ENCODE results near the gene C5AR1.
A peak's percentile ranks its signal among the peaks of the same experiment; 100 is the strongest.
"Not testable (repeated sequence)": the region's sequence is repeated elsewhere in the genome, so short reads cannot be mapped to it uniquely, and the experiment has no call there.

Gene C5AR1

GRCh38 chr19:47309608-47310007, at the start of gene C5AR1:
C5AR1 (plus strand) TSS chr19:47309861; CDS start chr19:47309896, 35 bp downstream.
- DNase-seq (ENCODE audit: low read depth in 2 of 2), result no peak

DNA sequence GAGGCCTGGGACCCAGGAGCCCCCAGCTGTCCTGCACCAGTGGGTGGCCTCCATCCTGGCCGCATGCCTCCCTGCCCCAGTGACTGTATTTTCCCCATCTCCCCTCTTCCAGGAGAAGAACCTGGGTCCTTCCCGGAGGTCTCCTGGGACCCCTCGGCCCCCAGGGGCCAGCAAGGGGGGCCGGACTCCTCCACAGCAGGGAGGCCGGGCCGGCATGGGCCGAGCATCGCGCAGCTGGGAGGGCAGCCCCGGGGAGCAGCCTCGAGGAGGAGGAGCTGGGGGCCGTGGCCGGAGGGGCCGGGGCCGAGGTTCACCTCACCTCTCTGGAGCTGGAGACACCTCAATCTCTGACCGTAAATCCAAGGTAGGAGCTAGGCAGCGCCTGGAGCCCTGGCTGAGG, 49.2 kb upstream of the C5AR1 start:
- DNase-seq (ENCODE audit: low read depth in 2 of 2), result no peak

DNA sequence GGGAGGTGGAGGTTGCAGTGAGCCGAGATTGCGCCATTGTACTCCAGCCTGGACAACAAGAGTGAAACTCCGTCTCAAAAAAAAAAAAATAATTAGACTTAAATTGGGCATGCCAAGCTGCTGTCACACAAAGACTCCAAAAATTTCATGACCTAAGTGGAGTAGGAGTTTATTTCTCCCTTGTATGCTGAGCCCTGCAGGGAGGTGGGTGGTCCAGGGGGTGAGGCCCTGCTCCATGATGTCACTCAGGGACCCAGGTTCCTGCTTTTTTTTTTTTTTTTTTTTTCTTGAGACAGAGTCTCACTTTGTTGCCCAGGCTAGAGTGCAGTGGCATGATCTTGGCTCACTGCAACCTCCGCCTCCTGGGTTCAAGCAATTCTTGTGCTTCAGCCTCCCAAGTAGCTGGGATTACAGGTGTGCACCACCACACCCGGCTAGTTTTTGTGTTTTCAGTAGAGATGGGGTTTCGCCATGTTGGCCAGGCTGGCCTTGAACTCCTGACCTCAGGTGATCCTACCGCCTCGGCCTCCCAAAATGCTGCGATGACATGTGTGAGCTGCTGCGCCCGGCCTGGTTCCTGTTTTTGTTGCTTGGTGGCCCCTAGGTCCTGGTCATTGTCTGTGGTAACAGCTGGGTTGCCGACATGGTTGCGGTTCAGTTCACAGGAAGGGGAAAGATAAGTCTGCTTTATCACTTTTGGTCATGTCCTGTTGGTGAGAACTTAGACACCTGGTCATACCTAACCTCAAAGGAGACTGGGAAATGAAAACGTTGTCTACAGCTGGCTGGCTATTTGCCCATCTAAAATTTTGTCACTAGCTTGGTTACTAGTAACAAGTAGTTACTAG, 47.5 kb upstream of the C5AR1 start:
- not testable (repeated sequence) for DNase-seq (ENCODE audit: low read depth in 2 of 2)

DNA sequence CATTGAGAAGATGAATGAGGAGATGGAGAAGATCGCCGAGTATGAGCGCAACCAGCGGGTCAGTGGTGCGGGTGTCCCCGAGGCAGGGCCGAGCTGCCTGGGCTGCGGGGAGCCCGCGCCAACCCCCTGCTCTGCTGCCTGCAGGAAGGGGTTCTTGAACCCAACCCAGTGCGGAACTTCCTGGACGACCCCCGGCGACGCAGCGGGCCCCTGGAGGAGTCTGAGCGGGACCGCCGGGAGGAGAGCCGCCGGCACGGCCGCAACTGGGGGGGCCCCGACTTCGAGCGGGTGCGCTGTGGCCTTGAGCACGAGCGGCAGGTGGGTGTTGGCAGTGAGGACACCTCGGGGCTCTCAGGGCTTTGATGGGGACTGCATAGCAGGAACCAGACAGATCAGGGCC, 45.0 kb upstream of the C5AR1 start:
- no peak for DNase-seq (ENCODE audit: low read depth in 2 of 2)

DNA sequence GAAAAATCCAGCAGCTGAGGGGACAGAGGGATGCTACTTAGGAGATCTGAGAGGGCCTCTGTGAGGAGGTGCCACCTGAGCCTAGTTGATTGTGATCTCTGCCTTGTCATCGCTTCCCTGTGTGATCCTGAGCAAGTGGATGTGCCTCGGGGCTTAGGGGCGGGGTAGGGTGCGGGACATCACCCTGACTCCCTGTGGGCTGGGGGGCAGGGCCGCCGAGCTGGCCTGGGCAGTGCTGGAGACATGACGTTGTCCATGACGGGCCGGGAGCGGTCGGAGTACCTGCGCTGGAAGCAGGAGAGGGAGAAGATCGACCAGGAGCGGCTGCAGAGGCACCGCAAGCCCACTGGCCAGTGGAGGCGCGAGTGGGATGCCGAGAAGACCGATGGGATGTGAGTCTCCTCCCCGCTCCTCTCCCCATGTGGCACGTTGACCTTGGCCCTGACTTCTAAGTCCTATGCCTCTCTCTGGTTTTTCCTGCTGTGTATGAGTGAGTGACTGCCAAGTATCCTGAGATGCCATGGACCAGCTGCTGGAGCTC, 43.2 kb upstream of the C5AR1 start:
- DNase-seq (ENCODE audit: low read depth in 2 of 2), result no peak

DNA sequence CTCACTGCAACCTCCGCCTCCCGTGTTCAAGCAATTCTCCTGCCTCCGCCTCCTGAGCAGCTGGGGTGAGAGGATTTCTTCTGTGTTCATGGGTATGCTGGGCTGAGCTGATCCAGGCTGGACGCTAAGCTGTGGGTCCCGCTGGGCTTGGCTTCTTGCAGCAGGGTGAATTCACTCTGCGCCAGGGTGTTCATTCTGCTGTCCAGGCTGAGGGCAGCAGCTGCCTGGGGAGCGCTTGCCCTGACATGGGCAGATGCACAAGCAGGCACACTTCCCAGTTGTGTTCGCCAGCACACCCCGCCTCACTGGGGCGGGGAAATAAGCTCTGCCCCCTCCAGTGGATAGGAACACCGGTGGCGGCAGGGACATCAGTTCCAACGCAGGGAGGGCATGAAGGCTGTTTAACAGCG, 42.3 kb upstream of the C5AR1 start:
- no peak for DNase-seq (ENCODE audit: low read depth in 2 of 2)

- no peak for DNase-seq (ENCODE audit: low read depth in 2 of 2)
Measured at GRCh38 chr19:47268028-47268427, 41.6 kb upstream of the C5AR1 start.

- no peak for DNase-seq (ENCODE audit: low read depth in 2 of 2)
Measured at GRCh38 chr19:47269596-47269995, 40.1 kb upstream of the C5AR1 start.

GRCh38 chr19:47270408-47270807, 39.3 kb upstream of the C5AR1 start:
- DNase-seq (ENCODE audit: low read depth in 2 of 2), result no peak

GRCh38 chr19:47271949-47272348, 37.7 kb upstream of the C5AR1 start:
- no peak for DNase-seq (ENCODE audit: low read depth in 2 of 2)

DNA sequence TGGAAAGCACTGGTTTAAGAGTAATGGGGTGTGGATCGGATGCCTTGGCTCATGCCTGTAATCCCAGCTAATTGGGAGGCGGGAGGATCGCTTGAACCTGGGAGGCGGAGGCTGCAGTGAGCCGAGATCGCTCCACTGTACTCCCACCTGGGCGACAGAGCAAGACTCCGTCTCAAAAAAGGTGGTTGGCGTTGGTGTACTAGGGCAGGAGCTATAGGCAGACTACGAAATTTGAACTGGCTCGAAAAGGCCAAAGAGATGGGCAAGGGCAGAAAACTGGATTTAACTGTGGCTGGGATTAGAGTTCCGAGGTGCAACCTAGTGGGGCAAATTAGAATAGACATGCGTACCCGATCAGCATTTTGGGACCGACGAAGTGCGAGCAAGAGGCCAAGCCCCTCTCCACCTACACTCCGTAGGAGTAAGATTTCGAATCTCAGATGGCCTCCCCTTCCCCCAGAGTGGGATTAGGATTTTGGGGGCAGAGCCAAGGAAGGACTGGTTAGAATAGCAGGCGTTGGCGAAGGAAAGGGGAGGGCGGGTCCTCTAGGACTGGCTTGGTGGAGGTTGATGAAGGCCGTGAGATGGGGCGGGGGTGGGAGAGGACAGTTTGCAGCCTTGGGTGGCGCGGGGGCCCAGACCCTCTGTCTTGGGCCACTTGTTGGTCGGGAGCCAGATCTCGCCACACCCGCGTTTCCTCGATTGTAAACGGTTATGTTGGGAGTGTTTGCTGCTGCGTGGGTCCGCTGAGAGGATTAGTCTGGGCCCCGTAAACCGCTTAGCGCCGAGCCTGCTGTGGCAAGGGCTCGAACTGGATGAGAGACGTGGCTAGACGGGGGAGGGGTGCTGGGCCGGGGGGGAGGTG, 37.0 kb upstream of the C5AR1 start:
- peak; percentile 35 to 53 for DNase-seq (ENCODE audit: low read depth in 2 of 2)

DNA sequence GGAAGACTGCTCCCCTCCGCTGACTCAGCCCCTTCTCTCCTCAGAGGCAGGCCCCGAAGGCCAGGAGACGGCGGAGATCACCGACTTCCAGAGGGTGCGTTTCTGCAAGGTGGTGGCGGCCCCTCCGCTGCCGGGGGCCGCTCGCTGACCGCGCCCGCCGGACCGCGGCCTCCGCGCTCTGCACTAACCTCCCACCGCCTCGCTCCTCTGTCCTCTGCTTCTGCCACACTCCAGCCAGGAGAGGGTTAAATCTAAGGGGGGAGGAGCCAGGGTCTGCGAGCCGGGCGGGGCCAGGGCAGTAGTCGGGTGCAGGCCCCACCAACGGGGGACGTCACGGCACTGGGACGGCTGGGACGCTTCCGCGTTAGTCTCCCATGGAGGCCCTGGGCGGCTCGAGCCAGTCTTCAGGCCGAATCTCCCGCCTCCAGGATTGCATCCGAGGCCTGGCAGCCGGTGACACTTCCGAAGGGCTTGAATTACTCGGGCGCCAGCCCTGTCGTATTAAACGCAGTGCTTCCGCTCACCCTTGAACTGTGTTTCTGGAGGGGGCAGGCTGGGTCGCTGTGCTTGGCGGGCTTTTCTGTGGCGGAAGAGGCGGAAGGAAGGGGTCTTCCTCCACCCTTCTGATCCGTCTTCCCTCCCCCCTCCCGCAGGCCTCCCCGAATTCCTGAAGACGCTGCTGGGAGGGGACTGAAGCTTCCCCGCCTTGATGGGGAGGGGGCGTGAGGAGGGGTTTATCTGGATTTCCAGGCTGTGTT, 36.2 kb upstream of the C5AR1 start:
- DNase-seq (ENCODE audit: low read depth in 2 of 2), result peak; percentile 81 to 86

GRCh38 chr19:47274071-47274890, 35.4 kb upstream of the C5AR1 start, which contains the start of gene INAFM1:
INAFM1 (plus strand) TSS chr19:47274885; CDS start chr19:47274920, 35 bp downstream.
- DNase-seq (ENCODE audit: low read depth in 2 of 2), result peak; percentile 98 to 99

- no peak for DNase-seq (ENCODE audit: low read depth in 2 of 2)
Measured at GRCh38 chr19:47274891-47275761, 34.5 kb upstream of the C5AR1 start.

DNA sequence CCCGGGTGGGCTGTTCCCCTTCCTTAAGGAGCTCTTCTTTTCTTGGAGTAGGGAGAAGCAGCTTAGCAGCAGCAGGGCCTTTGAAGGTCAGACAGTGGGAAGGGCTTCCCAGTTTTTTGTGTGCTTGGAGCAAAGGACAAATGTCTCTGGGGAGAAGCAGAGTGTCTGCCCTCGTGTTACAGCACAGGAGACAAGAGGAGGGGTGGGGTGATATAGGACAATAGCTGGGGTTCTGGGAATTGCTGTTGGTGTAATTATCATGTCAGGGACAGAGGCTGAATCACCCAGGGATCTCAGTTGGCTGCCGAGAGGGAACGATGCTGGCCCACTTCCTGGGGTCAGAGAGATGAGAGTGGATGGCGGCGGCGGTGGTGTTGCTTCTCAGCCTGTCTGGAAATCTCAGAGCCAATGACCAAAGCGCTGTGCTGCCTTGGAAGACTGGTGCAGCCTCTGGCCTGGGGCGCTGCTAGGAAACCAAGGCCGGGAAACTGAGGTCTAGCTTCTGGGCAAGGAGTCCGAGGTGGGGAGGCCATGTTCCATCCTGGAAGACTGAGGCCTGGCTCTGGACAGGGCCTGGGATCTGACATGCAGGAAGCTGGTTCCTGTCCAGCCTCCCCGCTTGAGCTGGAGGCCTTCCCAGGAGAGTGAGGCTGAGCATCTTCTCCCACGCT, 33.7 kb upstream of the C5AR1 start:
- DNase-seq (ENCODE audit: low read depth in 2 of 2), result no peak

DNA sequence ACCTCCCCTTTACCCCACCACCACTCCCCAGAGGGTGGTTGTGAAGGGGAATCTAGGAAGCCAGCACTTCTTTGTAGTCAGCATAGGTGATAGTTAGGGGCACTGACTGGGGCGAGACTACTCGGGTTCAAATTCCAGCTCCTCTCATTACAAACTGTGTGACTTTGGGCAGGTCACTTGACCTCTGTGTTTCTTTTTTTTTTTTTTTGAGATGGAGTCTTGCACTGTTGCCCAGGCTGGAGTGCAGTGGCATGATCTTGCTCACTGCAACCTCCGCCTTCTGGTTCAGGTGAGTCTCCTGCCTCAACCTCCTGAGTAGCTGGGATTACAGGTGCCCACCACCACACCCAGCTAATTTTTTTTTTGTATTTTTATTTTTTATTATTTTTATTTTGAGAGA, 33.1 kb upstream of the C5AR1 start:
- not testable (repeated sequence) for DNase-seq (ENCODE audit: low read depth in 2 of 2)

DNA sequence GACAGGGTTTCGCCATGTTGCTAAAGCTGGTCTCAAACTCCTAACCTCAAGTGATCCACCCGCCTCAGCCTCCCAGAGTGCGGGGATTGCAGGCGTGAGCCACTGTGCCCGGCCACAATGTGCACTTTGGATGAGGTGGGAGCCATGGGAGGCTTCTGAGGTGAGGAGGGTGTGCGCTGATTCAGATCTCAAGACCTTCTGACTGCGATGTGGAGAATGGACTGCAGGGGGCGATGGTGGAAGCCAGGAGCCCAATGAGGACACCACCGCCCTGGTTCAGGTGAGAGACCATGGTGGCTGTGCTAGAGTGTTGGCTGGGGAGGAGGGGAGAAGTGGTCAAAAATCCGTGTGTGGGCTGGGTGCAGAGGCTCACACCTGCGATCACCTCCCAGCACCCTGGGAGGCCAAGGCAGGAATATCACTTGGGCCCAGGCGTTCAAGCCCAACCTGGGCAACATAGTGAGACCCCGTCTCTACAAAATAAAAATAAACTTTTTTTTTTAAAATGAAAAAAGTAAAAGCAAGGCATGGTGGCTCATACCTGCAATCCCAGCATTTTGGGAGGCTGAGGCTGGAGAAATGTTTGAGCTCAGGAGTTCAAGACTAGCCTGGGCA, 29.4 kb upstream of the C5AR1 start:
- DNase-seq (ENCODE audit: low read depth in 2 of 2), result peak in 1 of 2 donors; percentile 21

DNA sequence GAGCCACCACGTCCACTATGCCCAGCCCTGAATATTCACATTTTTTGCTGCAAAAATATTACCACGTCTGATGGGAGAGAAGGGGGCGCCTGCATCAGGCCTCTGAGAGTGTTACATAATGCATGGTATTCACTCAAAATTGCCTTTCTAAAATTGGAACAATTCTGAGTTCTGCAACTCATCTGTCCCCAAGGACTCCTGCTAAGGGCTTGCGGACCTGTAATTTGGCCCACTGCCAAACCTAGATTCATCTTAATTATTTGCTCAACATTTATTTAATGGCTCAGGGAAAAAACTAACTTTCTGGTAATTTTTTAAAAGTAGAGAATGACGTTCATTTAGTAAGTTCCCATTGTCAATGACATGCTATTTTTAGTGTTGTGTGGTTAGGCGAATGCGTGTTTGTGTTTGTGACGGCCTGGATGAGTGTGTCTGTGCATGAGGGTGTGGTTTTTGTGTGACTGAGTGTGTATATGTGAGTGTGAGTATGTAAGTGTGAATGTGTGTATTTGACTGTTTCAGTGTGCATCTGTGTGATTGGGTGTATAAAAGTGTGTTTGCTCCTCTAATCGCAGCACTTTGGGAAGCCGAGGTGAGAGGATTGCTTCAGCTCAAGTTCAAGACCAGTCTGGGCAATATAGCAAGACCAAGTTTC, 26.1 kb upstream of the C5AR1 start:
- DNase-seq (ENCODE audit: low read depth in 2 of 2), result no peak

Data from stimulated activated CD8-positive, alpha-beta memory T cell treated with anti-CD3 and anti-CD28 coated beads, Interleukin-7, amount 100 ng/mL, for 4 hours (primary cell).